HG03103 (cell line): ENCODE measurements around the gene ARHGAP28.

Experiments
- ATAC-seq: cut with Tn5 transposase; IDR thresholded peaks from one replicate; pipeline ENCODE4 v1.9.1; 2021; ENCODE audit warnings: low read depth; ENCODE audit not compliant: unreplicated experiment

ARHGAP28 gene, protein sequence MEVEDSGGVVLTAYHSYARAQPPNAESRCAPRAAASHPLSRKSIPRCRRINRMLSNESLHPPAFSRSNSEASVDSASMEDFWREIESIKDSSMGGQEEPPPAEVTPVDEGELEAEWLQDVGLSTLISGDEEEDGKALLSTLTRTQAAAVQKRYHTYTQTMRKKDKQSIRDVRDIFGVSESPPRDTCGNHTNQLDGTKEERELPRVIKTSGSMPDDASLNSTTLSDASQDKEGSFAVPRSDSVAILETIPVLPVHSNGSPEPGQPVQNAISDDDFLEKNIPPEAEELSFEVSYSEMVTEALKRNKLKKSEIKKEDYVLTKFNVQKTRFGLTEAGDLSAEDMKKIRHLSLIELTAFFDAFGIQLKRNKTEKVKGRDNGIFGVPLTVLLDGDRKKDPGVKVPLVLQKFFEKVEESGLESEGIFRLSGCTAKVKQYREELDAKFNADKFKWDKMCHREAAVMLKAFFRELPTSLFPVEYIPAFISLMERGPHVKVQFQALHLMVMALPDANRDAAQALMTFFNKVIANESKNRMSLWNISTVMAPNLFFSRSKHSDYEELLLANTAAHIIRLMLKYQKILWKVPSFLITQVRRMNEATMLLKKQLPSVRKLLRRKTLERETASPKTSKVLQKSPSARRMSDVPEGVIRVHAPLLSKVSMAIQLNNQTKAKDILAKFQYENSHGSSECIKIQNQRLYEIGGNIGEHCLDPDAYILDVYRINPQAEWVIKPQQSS

DNA sequence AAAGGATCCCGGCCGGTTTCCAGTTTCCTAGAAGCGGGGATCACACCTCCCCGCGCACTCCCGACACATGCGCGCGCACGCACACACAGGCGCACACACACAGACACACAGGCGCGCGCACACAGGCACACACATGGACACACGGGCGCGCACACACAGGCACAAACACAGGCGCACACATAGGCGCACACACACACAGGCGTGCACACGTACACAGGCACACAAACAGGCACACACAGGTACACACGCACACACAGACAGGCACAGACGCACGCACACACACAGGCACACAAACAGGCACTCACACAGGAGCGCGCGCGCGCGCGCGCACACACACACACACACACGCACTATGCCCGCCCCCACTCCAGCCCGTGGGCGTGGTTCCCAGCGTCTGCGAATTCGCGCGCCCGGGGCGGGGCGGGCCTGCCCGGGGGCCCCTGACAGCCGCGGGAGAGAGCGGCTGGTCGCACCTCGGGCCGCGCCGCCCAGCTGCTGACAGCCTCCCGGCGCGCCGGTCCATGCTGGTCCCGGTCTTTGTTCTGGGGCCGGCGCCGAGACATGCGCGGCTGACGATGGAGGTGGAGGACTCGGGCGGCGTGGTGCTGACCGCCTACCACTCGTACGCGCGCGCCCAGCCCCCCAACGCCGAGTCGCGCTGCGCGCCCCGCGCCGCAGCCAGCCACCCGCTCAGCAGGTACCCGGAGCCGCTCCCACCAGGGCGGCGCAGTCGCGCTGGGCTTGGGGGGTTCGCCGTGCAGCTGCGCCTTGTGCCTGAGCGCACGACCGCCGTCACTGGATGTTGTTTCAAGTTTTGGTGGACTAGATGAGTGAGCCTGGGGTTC, at the start of gene ARHGAP28:
ARHGAP28 (plus strand) TSS at position 470 of the 845 bp plus-strand sequence; CDS start at position 576, 106 bp downstream.
- ATAC-seq: no peak

DNA sequence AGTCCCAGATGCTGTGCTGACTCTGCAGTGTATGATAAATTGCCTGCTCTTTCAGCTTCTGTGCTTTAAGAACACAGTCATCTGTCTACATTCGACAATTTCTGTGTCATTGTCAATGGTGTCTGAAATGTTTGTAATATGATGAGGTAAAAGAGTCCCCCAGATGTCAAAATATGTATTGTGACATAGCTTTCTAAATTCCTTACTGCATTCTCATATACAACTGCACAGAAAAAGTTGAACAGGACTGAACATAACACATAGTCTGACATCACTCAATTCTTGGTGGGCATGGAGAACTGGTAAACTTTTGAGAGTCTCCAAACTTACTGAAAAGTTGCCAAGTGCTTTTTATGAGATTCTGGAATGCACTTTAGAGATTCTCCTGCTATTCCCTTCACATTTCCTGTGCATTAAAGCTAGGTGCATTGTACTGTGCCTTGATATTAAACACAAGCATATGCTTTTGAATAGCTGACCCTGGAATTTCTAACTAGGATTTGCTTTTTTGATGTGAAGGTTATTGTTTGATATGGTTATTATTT, 48.1 kb upstream of the ARHGAP28 start:
- no peak for ATAC-seq

DNA sequence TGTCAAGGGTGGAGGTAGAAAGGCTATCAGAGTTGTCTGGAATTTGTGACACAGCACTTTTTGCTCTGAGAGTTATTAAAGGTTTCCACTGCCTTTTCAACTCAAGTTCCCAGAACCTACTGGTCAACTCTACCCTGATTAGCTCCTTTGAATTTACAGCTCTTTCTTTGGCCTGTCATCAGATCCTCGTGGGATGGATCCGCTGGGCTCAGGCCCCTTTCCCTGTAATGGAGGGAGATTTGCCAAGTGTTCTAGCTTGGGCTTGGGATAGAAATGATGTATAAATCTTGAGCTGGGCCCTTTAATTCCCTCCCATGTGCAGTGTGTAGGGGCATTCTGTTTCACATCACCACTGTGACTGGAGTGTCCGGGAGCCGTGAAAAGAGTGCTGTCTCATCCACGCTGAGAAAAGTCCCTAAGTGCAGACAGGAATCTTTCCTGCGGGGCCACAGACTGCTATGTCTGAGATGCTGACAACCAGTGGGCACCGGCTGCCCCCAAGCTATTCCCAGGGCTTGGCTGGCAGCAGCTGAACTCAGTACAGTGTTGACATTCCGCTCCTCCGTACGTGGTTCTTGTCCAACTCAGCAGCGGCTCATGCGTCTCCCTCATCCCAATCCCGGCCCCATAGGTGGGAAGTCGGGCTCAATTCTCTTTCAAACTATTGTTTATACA, 46.9 kb upstream of the ARHGAP28 start:
- ATAC-seq: no peak

DNA sequence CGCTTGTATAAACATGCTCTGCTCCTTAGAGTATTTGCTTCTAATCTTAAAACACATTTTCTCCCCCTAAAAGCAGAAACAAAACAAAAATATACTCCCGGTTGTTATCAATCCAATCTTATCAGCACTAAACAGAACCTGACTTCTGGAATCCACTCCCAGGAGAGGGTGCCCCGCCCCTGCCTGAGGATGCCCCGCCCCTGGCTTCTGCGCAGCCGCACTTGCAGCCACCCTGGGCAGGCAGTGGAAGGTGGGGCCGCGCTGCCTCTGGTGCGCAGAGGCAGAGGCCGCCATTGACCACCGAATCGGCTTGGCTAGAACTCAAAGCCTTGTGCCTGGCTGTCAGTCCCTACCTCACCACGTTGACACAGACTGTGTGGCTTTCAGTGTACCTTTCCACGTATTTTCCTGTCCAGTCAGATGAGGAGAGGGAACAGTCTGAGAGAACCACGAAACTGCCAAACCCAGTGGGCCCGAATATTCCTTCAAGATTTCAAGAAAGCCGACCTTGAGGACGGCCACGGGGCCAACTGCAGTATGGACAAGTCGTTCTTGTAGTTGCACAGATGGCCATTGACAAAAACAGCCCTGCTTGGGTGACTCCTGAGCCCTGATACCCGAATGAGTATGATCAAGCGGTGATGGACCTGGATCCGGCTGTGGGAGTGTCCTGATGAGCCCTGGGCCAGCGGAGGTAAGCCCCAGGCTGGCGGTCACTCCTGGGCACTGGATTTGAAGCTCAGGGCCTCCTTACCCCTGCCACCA, 46.2 kb upstream of the ARHGAP28 start:
- no peak for ATAC-seq

DNA sequence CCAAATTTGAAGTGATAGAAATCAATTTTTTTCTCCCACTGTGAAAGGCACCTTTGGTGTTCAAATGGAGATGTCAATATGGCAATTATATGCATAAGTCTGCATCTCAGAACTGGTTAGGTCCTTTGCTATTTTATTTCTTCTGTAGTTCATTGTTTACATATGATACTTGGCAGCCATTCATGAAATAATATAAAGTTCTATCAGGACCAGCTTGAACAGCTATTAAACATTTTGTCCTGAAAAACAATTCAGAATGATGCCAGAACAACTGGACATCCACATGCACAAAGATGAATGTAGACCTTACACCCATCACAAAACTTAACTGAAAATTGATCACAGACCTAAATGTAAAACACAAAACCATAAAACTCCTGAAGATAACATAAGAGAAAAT, 41.8 kb upstream of the ARHGAP28 start:
- no peak for ATAC-seq

DNA sequence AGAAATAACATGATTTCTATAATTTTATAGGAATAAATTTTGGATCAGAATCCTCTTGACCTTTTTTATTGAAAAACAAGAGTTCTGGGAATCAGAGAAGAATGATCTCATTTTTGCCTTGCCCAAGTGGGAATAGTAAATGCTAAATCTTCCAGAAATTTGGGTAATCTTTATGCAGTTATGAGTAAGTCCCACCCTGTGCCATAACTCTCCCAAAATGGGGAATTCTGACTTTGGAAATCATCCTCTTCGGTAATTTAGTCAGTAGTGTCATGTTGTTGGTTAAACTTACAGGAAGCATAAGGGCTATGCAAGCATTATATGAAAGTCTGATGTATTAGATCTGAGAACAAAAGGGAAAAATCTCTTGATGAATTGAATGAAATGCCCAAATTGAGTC, 20.6 kb upstream of the ARHGAP28 start:
- ATAC-seq: no peak

DNA sequence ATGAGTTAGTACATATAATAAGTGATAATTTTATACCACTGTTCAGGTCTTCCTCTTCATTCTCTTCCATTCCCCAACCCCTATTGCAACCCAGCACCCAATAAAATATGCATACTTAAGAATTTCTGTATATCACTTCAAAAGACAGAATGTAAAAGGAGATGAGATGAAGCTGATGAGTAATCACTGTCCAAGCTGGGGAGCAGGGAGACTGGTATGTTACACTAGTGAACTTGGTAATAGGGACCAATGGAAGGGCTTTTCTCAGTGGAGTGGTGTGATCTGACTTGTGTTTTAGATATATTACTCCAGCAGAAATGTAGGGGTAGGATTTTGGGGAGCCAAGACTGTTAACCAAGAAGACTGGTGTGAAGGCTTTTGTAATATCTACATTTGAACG, 18.0 kb upstream of the ARHGAP28 start:
- ATAC-seq: no peak

DNA sequence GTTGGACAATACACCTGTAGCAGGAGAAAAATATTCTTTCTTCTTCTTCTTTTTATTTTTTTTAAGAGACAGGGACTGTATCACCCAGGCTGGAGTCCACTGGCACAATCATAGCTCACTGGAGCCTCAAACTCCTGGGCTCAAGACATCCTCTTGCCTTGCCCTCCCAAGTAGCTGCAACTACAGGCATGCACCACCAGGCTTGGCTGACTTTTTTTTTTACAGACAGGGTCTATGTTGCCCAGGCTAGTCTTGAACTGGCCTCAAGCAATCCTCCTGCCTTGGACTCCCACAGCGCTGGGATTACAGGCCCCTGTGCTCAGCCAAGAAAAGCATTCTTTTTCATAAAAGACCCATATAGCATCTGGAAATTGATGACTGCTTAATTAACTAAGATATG, 17.1 kb upstream of the ARHGAP28 start:
- no peak for ATAC-seq

DNA sequence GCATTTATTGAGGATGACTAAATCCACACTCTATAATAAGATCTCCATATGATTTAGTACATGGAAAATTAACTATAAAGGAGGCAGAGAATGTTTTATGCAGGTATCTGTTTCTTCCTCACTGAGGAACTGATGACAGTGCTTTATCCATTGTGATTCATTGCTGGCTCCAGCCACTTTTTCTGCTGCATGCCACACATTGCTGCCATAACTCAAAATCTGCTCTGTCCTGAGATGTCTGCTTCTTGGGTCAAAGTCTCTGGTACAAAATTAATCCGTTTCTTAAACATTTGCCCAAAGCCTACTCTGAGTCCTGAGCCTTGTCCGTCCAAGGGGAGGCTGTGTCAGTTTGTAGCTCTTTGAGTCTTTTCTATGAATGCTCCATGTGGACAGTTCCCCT, 15.5 kb upstream of the ARHGAP28 start:
- ATAC-seq: no peak

DNA sequence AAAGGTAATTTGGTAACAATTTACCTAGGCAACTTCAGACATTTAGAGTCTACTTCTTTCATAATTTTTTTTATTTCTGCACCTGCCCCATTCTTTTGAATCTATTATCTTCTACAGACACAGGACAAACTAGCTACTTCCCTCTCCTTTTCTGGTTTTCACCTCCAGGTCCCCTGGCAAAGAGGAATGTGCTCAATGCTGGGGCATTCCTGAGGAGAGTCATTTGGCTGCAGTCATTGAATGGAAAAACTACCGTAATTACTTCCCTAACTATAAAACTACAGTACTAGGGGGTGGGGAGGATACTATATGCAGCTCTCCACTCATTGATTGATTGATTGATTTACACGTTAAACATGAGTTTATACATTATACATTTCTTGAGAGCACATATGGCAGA, 11.2 kb upstream of the ARHGAP28 start:
- no peak for ATAC-seq

DNA sequence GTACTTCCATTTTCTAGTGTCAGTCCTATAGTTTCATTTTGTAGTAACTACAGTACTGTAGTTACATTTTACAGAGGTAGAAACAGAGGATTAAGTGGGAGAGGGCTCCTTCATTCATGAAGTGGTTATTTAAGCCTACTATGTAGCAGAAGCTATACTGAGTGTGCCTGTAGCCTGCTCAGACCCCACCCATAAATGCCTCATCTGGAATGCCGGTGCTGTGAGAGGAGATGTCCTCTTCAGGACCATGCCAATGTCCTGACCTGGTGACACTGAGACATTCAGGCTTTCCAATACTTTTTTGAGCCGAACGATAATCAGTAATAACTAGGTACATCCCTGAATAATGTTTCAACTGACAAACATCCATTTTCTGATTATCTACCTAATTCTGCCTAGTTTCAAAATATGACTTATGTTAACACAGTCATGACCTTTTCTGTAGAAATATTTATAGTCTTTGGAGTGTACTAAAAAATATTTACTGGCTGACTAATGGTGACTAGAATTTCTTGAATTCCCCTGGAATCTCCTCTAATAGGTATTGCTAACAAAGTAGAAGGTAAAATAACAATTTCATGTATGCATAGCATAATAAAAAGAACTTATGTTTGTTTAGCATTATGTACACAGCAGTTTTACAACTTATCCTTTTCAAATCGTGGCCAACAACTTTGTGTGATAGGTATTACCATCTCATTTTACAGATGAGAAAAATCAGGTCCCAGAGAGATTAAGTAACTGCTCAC, 10.2 kb upstream of the ARHGAP28 start:
- ATAC-seq: no peak

DNA sequence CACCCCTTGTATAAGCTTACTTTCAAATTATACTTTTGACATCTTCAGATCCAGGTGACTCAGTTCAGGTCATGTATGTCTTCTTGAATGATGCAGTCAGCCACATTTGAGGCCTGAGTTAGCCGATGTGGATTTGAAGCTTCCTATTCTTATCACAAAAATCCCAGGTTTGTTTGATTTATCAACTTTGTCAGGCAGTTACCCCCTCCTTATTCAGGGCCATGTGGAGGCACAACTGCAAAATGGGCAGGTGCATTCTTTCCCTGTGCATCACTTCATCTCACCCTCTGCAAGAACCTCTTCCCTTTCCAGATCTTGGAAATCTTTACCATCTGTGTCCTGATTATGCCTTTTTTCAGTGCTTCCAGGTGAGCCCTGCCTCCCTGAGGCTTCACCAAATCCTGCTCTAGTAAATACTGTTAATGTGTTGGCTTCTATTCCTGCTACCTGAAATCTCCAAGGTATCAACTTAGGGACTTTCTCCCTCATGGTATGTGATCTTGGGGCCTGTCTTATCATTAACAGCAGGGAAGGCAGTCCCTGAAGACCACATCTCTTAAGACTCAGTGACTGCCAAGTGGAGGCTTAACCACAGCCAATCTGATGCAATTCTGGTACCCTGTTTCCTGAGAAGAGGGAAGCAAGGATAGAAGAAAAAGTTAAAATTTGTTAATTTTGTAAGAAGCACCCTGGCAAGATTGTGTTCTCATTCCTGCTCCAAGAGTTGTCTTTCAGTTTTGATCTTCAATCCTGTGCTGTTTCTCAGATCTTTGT, 9.4 kb upstream of the ARHGAP28 start:
- no peak for ATAC-seq

DNA sequence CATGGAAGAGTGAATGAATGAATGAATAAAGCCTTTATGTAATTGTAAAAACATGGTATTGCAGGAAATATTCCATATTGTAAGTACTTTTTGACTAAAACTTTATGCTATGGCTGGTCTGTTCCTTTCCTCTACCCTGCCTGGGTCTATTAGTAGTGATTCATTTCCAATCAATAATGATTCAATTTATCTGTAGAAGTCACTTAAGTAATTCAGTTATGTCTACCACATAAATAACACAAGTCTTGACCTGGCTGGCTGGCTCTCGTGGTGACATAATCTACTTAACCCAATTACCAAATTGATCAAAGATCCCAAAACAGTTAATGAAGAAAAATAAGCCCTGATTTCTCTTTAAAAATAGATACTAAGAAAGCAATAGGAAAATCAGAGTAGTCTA, 7.8 kb upstream of the ARHGAP28 start:
- ATAC-seq: no peak

DNA sequence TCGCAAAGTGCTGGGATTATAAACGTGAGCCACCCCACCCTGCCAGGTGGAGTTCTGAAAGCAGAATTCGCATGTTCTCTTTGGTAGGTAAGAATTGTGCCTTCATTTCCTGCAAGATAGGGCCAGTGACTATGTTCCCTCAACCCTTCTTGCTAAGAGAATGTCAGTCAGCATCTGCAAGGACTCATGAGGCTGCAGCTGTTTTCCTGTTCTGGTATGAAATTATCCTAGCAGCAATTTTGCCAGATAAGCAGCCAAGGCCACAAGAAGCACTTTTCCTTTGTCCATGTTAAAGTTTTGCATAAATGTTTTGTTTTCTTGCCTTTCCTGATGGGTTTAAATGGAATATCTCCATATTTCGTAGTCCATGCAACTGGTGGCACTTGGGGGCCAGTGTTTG, 6.8 kb upstream of the ARHGAP28 start:
- ATAC-seq: no peak

DNA sequence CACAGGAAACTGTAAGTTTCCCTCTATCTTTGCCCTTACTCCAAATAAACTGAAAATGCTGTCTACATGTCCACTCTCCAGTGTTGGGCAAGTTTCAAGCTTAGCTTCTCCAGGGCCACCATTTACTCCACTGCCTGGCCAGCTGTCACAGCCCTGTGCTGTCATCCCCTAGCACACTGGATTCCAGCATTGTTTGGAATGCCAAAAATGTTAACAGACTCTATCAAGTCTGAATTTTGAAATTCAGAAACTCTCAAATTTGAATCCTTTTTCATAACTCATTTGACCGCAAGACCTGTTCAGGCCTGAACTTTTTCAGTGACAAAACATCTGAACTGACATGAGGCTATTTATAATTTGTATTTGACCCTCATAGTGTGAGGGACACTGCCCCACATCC, 5.2 kb upstream of the ARHGAP28 start:
- ATAC-seq: no peak

DNA sequence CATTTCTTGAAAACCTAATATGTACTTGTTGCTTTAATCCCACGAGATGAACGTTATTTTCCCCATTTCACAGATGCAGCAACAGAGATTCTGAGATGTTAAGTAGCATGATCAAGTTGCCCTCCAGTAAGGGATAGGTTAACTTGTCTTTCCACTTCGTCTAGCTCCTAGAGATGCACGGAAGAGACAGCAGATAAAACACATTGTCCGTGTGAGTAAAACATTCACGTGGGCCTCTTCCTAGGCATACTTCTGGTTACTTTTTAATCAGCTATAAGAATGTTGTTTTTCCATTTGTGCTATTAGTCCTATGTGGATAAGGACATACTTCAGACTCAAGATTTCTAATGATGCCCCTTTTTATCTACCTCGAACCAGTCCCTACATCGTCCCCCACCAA, 1.2 kb upstream of the ARHGAP28 start:
- ATAC-seq: no peak

DNA sequence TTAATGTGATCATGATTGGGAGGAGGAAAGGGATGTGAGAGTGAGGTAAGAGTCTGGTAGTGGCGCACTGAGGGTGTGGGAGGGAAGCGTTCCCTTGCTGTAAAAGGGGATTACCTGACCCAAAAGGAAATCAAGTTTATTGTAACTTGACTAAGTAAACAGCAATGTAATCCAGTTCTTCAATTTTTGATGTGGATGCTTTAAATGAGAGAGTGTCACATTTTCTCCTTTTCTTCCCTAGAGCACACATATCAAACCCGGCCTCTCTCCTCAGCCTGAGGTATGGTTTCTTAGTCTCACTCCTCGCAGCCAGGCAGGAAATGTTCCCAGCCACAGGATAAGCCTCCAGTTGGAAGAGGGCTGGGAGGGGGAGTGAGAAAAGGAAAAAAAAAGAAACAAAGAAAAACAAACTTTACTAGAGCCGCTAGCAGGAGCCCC, 688 bp upstream of the ARHGAP28 start:
- no peak for ATAC-seq
